ENCODE measurements around the gene NPEPPS.
"Not testable (repeated sequence)": the region's sequence is repeated elsewhere in the genome, so short reads cannot be mapped to it uniquely, and the experiment has no call there.

DNA sequence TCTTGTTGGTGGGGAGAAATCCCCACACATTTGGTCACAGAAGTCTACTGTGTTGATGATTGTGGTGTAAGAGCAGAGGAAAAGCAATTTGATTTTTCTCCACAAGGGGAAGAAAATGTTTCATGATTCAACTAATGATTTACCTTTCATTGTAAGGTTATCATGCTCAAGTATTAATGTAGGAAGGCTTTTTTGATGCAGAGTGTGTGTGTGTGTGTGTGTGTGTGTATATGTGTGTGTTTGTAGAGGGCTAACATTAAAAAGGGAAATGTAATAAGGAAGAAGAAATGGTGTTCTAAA is 31.4 kb downstream of the NPEPPS start:
- TF ChIP-seq, protein P1, sequence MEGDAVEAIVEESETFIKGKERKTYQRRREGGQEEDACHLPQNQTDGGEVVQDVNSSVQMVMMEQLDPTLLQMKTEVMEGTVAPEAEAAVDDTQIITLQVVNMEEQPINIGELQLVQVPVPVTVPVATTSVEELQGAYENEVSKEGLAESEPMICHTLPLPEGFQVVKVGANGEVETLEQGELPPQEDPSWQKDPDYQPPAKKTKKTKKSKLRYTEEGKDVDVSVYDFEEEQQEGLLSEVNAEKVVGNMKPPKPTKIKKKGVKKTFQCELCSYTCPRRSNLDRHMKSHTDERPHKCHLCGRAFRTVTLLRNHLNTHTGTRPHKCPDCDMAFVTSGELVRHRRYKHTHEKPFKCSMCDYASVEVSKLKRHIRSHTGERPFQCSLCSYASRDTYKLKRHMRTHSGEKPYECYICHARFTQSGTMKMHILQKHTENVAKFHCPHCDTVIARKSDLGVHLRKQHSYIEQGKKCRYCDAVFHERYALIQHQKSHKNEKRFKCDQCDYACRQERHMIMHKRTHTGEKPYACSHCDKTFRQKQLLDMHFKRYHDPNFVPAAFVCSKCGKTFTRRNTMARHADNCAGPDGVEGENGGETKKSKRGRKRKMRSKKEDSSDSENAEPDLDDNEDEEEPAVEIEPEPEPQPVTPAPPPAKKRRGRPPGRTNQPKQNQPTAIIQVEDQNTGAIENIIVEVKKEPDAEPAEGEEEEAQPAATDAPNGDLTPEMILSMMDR (conservative IDR thresholded peaks at IDR 0.05; ENCODE audit: low read depth, low read length) = not testable (repeated sequence)
- not testable (repeated sequence) for TF ChIP-seq EZH2 (IDR thresholded peaks at IDR 0.05; ENCODE audit: borderline replicate concordance, low read depth, low read length, poor library complexity, severe bottlenecking)

Measured in A673 (cell line).